Nasal cavity respiratory epithelium epithelial cell of viscerocranial mucosa (primary cell): ENCODE measurements around the gene AFF2. TPM values are rescaled to one million over a fixed set of nuclear protein-coding genes. Genes with fewer than 3 reads are reported as not detected.

Experiments
- total RNA-seq: library from RNA; depleted of rRNA; stranded (reverse); fragments of >200 nt; gene quantifications from 2 replicates; pipeline ENCODE4 v1.2.3, GENCODE V29; 2014

The AFF2 gene
- 0.14 TPM in 1 of 2 replicates, not detected in the other for total RNA-seq

GRCh38 chrX:148500423-148501385 lies at the start of gene AFF2:
TSS of gene AFF2 (plus strand) at chrX:148500617. CDS start at chrX:148501098, 481 bp downstream.

